ENCODE data around the gene CIDEC.

The CIDEC gene

GRCh38 chr3:9846231-9846630 lies 33.8 kb downstream of the CIDEC start:
- no peak overlapping the region for H3K4me3 ChIP-seq (ENCODE audit: low read depth, low read length)
- TF ChIP-seq PATZ1 (tag by site-specific recombination; IDR thresholded peaks at IDR 0.05) (no peak), REPIN1 (tag by site-specific recombination; IDR thresholded peaks at IDR 0.05; ENCODE audit: low read depth) (no peak)
- CTCF ChIA-PET = interaction anchor here (0.7 to 1.9 kb wide), 4 partner anchors 10 to 104 kb away, joined by 3 to 4 read pairs (median 4); no protein-coding TSS in a partner anchor
- no peak overlapping the region for H3K27ac ChIP-seq (ENCODE audit: extremely low read depth, low read depth, low read length)
- no peaks in the 10 kb centered on the region for H3K4me1 ChIP-seq (ENCODE audit: control insufficient read depth, insufficient read depth, low read length)
- H3K36me3 ChIP-seq (ENCODE audit: control insufficient read depth in 2 of 2, insufficient read depth in 1 of 2, low read length in 2 of 2) = peaks cover 5 to 13% of the 10 kb centered on the region in 2 experiments; a peak in 2 of 3 replicates
- POLR2A ChIA-PET = no interaction called here
- no peaks in the 10 kb centered on the region for H3K9me3 ChIP-seq (ENCODE audit: control insufficient read depth, insufficient read depth, low read depth, low read length)

GRCh38 chr3:9843715-9844438 lies 36.2 kb downstream of the CIDEC start, which contains the start of gene RPUSD3:
Gene RPUSD3 (minus strand): TSS chr3:9844008. CDS start chr3:9843990, 18 bp downstream.
- Histone ChIP-seq H3K36me3 (ENCODE audit: control insufficient read depth in 2 of 2, insufficient read depth in 1 of 2, low read length in 2 of 2) (peaks cover 9 to 35% of the 10 kb centered on the region in 2 experiments; a peak in 2 of 3 replicates), H3K27ac (ENCODE audit: extremely low read depth, low read depth, low read length) (peak within 1 kb of the TSS; percentile 72; the same call in 1 of the 2 replicates), H3K4me3 (ENCODE audit: low read depth, low read length) (peak within 1 kb of the TSS; percentile 77), H3K4me1 (ENCODE audit: control insufficient read depth, insufficient read depth, low read length) (no peaks in the 10 kb centered on the region), H3K9me3 (ENCODE audit: control insufficient read depth, insufficient read depth, low read depth, low read length) (no peaks in the 10 kb centered on the region)
- CTCF ChIA-PET = interaction anchor here (0.7 to 0.9 kb wide), 2 partner anchors 106 to 127 kb away, joined by 3 read pairs; no protein-coding TSS in a partner anchor
- POLR2A ChIA-PET = interaction anchor here (0.6 to 2.0 kb wide), 11 partner anchors 10 to 1427 kb away, joined by 3 to 7 read pairs (median 5); partner anchors contain the start of genes ARPC4, CRELD1, JAGN1 and OGG1
- TF ChIP-seq ZSCAN30 (tag by site-specific recombination; IDR thresholded peaks at IDR 0.05) (peak; percentile 27; the same call in 1 of the 2 replicates), ZNF114 (tag by site-specific recombination; IDR thresholded peaks at IDR 0.05) (no peak), ZBTB8A (tag by site-specific recombination; IDR thresholded peaks at IDR 0.05) (peak; percentile 74), ZNF302 (tag by site-specific recombination; IDR thresholded peaks at IDR 0.05; ENCODE audit: low read depth) (no peak), ZNF529 (tag by site-specific recombination; IDR thresholded peaks at IDR 0.05; ENCODE audit: insufficient replicate concordance) (no peak), SP2 (tag by site-specific recombination; IDR thresholded peaks at IDR 0.05) (peak; percentile 97), ZNF560 (tag by site-specific recombination; IDR thresholded peaks at IDR 0.05; ENCODE audit: borderline replicate concordance) (no peak), ZNF677 (tag by site-specific recombination; IDR thresholded peaks at IDR 0.05) (0 out of 2 replicates have a peak, but pooled peaks have one; percentile 3), ZBTB20 (tag by site-specific recombination; IDR thresholded peaks at IDR 0.05) (peak; percentile 69; the same call in 1 of the 2 replicates), ZNF518A (tag by site-specific recombination; conservative IDR thresholded peaks at IDR 0.05; ENCODE audit: low read depth) (peak; percentile 33; the same call in 1 of the 2 replicates), PATZ1 (tag by site-specific recombination; IDR thresholded peaks at IDR 0.05) (peak; percentile 53; the same call in 1 of the 2 replicates), KLF9 (tag by site-specific recombination; IDR thresholded peaks at IDR 0.05; ENCODE audit: low read depth) (0 out of 2 replicates have a peak, but pooled peaks have one; percentile 33), ZNF510 (tag by site-specific recombination; IDR thresholded peaks at IDR 0.05; ENCODE audit: insufficient replicate concordance) (no peak), ZEB2 (tag by site-specific recombination; IDR thresholded peaks at IDR 0.05) (peak; percentile 48), ZNF426 (tag by site-specific recombination; IDR thresholded peaks at IDR 0.05) (no peak), ZNF843 (tag by site-specific recombination; IDR thresholded peaks at IDR 0.05) (no peak), CTCF (tag by site-specific recombination; IDR thresholded peaks at IDR 0.05) (no peak), KLF10 (tag by site-specific recombination; IDR thresholded peaks at IDR 0.05) (0 out of 2 replicates have a peak, but pooled peaks have one; percentile 12), ZNF600 (tag by site-specific recombination; IDR thresholded peaks at IDR 0.05) (peak; percentile 100)
